Activated CD8-positive, alpha-beta memory T cell treated with anti-CD3 and anti-CD28 coated beads for 36 hours (primary cell): Measurements from ENCODE around the gene HRH3. TPM values are rescaled to one million over a fixed set of nuclear protein-coding genes. Genes with fewer than 3 reads are reported as not detected.

Source experiments
- CTCF ChIA-PET: fragments of 350-600 bp; sonication (Branson Sonifier 250); formaldehyde crosslinking; loops from one replicate; lab custom pipeline; 2021; ENCODE audit warnings: antibody characterized with exemption; lab: Charles Lee
- POLR2A ChIA-PET: fragments of 350-600 bp; sonication (Branson Sonifier 250); formaldehyde crosslinking; loops from one replicate; lab custom pipeline; 2021; ENCODE audit warnings: antibody characterized with exemption; lab: Charles Lee
- total RNA-seq, 2 experiments: library from RNA; stranded (reverse); gene quantifications; one replicate each; pipeline ENCODE4 v1.2.3, GENCODE V29; 2021

Gene HRH3
- total RNA-seq, 2 experiments from 2014 or later, result not detected

- POLR2A ChIA-PET, result no interaction called here
- CTCF ChIA-PET, result interaction anchor here (1.0 to 1.1 kb wide), 2 partner anchors 12 to 35 kb away, joined by 3 read pairs; no protein-coding TSS in a partner anchor
These were observed 48.8 kb downstream of the HRH3 start for GRCh38 chr20:62171245-62171644.

- ChIA-PET CTCF (no interaction called here), POLR2A (no interaction called here)
These were observed 49.5 kb downstream of the HRH3 start for GRCh38 chr20:62170536-62170935.

GRCh38 chr20:62168890-62169435 lies 51.1 kb downstream of the HRH3 start:
- POLR2A ChIA-PET, result no interaction called here
- CTCF ChIA-PET, result no interaction called here

GRCh38 chr20:62168061-62168460 lies 52.0 kb downstream of the HRH3 start:
- POLR2A ChIA-PET, result no interaction called here

GRCh38 chr20:62167474-62167873 lies 52.6 kb downstream of the HRH3 start:
- POLR2A ChIA-PET, result no interaction called here
- CTCF ChIA-PET, result interaction anchor here (0.6 to 0.7 kb wide), 2 partner anchors 21 kb away, joined by 3 read pairs; no protein-coding TSS in a partner anchor

More at GRCh38 chr20:62168061-62168460, 52.0 kb downstream of the HRH3 start:
- CTCF ChIA-PET, result interaction anchor here (0.7 kb wide), 1 partner anchor 22 kb away, joined by 3 read pairs; no protein-coding TSS in a partner anchor

- POLR2A ChIA-PET, result no interaction called here
These were observed 54.2 kb downstream of the HRH3 start for GRCh38 chr20:62165762-62166399.

More at GRCh38 chr20:62165762-62166399, 54.2 kb downstream of the HRH3 start:
- CTCF ChIA-PET, result no interaction called here

Other genes with a start within 250 kb of the HRH3 start
- 10 to 100 TPM; 20.7 to 21.2 TPM for gene TAF4, start 154.4 kb downstream of the HRH3 start, total RNA-seq
- 10 to 100 TPM; 34.6 to 35.3 TPM for gene LSM14B, start 97.8 kb downstream of the HRH3 start, total RNA-seq
- 100 to 1,000 TPM; 432 to 433 TPM for gene PSMA7, start 76.9 kb downstream of the HRH3 start, total RNA-seq
- gene SS18L1, start 76.5 kb downstream of the HRH3 start, total RNA-seq, result 10 to 100 TPM; 18.0 to 19.5 TPM
- 10 to 100 TPM; 45.0 to 45.8 TPM for gene MTG2, start 37.2 kb downstream of the HRH3 start, total RNA-seq
- gene OSBPL2, start 18.2 kb upstream of the HRH3 start, total RNA-seq, result 10 to 100 TPM; 17.9 to 21.2 TPM
- 100 to 1,000 TPM; 154 TPM for gene ADRM1, start 82.7 kb upstream of the HRH3 start, total RNA-seq
- 1 to 10 TPM in 1 of 2 experiments, under 1 TPM in 1; 0.30 to 1.0 TPM for gene LAMA5, start 147.0 kb upstream of the HRH3 start, total RNA-seq
- gene RPS21, start 166.8 kb upstream of the HRH3 start, total RNA-seq, result 1,000 to 10,000 TPM; 2,101 to 2,191 TPM
- 1 to 10 TPM; 7.7 to 8.8 TPM for gene CABLES2, start 187.0 kb upstream of the HRH3 start, total RNA-seq
- not detected for gene RBBP8NL, start 207.3 kb upstream of the HRH3 start, total RNA-seq